Stimulated activated CD4-positive, alpha-beta T cell treated with anti-CD3 and anti-CD28 coated beads, Interleukin-15, amount 100 ng/mL, for 48 hours (primary cell): ENCODE results near the gene SEL1L3.

Source experiments
- DNase-seq, 2 donors: peaks; one replicate each; pipeline ENCODE4 v3.0.0-alpha.2; 2020; ENCODE audit warnings: low read depth in 2 of 2

Gene SEL1L3

GRCh38 chr4:25817059-25817681, 45.6 kb downstream of the SEL1L3 start:
- no peak for DNase-seq

GRCh38 chr4:25816591-25817058, 46.2 kb downstream of the SEL1L3 start:
- no peak for DNase-seq

- no peak for DNase-seq
Measured at GRCh38 chr4:25815586-25815985, 47.2 kb downstream of the SEL1L3 start.

GRCh38 chr4:25814301-25815136, 48.3 kb downstream of the SEL1L3 start:
- DNase-seq = no peak

GRCh38 chr4:25813448-25814106, 49.2 kb downstream of the SEL1L3 start:
- no peak for DNase-seq

GRCh38 chr4:25811841-25812240, 50.9 kb downstream of the SEL1L3 start:
- DNase-seq = no peak

- no peak for DNase-seq
Measured at GRCh38 chr4:25811374-25811690, 51.5 kb downstream of the SEL1L3 start.

- no peak for DNase-seq
Measured at GRCh38 chr4:25810461-25811373, 52.1 kb downstream of the SEL1L3 start.

GRCh38 chr4:25809996-25810395, 52.8 kb downstream of the SEL1L3 start:
- no peak for DNase-seq

- no peak for DNase-seq
Measured at GRCh38 chr4:25807102-25807728, 55.6 kb downstream of the SEL1L3 start.

GRCh38 chr4:25805255-25805860, 57.4 kb downstream of the SEL1L3 start:
- DNase-seq = no peak

- no peak for DNase-seq
Measured at GRCh38 chr4:25803720-25804225, 59.0 kb downstream of the SEL1L3 start.

- DNase-seq = no peak
Measured at GRCh38 chr4:25801594-25801993, 61.2 kb downstream of the SEL1L3 start.

- DNase-seq = no peak
Measured at GRCh38 chr4:25800245-25800644, 62.5 kb downstream of the SEL1L3 start.

- DNase-seq = no peak
Measured at GRCh38 chr4:25799522-25799921, 63.3 kb downstream of the SEL1L3 start.

GRCh38 chr4:25797136-25797535, 65.7 kb downstream of the SEL1L3 start:
- no peak for DNase-seq

GRCh38 chr4:25795566-25796454, 67.0 kb downstream of the SEL1L3 start:
- no peak for DNase-seq

GRCh38 chr4:25795091-25795490, 67.7 kb downstream of the SEL1L3 start:
- DNase-seq = no peak

- DNase-seq = no peak
Measured at GRCh38 chr4:25792876-25793275, 69.9 kb downstream of the SEL1L3 start.
